SHP77 treated with DMSO at 0.1 percent for 48 hours (cell line): ENCODE results near the gene NIPSNAP2.
"Not testable (repeated sequence)": the region's sequence is repeated elsewhere in the genome, so short reads cannot be mapped to it uniquely, and the experiment has no call there.

ENCODE experiments used
- DNase-seq: peaks from one replicate; lab custom pipeline; 2025; lab: John Stamatoyannopoulos, UW

The NIPSNAP2 gene

GRCh38 chr7:56046721-56047445 lies 82.5 kb downstream of the NIPSNAP2 start:
- DNase-seq = no peak

GRCh38 chr7:56047446-56048116 lies 83.2 kb downstream of the NIPSNAP2 start:
- DNase-seq = not testable (repeated sequence)

GRCh38 chr7:56048245-56048644 lies 83.9 kb downstream of the NIPSNAP2 start:
- DNase-seq = no peak

- peak; percentile 80 for DNase-seq
Measured at GRCh38 chr7:56048763-56049162, 84.4 kb downstream of the NIPSNAP2 start.
